HG02938 (cell line): ENCODE data around the gene MAP1LC3C.

ENCODE experiments used
- ATAC-seq: cut with Tn5 transposase; IDR thresholded peaks from one replicate; pipeline ENCODE4 v1.9.1; 2021; ENCODE audit warnings: mild to moderate bottlenecking, moderate library complexity; ENCODE audit not compliant: unreplicated experiment

MAP1LC3C gene

DNA sequence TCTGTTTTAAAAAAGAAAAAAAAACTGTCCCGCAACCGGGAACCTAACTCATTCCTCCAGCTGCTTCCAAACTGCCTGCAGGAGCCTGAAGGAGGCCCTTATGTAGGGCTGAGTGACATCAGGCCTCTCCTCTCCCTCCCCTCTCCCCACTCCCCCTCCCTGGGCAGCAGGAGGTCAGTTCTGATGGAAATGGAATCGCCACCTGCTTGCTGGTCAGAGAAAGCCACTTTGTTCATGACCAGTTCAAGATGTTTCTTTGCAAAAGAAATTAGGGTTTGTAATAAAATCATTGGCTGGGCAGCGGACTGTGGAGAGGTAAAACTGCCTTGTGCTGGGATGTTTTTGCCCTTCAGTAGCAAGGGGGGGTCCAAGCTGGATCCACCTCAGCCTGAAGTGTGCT, at the start of gene MAP1LC3C:
Gene MAP1LC3C, minus strand, starts transcription at position 73 of the 400 bp plus-strand sequence. CDS start 90 bp downstream, outside the sequence.
- ATAC-seq: no peak

DNA sequence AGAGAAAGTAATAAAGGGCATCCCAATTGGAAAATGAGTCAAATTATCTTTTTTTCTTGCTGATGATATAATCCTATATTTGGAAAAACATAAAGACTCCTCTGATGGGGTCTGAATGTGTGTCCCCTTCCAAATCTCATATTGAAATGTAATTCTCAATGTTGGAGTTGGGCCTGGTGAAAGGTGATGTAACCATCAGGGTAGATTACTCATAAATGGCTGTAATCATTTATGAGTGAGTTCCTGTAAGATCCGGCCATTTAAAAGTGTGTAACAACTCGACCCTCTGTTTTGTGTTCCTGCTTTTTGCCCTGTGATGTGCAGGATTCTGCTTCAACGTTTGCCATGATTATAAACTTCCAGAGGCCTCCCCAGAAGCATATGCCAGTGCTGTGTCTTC, 44.3 kb upstream of the MAP1LC3C start:
- no peak for ATAC-seq

DNA sequence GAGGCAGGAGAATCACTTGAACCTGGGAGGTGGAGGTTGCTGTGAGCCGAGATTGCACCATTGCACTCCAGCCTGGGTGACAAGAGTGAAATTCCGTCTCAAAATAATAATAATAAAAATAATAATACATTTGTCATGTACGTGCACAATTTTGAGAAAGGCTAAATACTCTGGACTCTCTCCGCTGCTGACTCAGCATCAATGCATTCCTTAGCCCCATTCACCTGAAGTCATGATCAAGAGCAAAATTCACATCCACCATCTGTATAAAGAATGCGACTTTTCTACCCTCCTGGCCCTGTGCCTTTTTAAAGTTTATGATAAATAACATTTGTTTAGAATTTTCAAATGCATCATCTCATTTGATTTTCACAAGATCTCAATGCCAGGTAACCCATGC, 35.5 kb upstream of the MAP1LC3C start:
- no peak for ATAC-seq

DNA sequence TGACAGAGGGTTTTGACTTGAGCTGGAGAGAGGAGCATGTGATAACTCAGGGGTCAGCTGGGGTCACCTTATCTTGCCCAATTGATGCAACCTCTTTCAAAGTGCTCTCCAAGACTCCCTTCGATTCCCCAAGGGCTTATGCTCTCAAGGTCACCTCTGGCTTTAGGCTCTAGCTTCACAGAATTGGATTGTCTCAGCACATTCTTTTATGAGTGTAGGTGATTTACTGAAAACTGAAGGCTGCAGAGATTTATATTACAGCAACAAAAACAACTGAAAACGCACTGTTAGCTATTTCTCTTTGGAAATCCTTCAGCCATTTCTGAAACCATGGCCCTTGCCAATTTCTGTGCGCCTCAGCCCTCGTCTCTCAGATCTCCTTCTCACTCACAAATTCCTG, 34.5 kb upstream of the MAP1LC3C start:
- ATAC-seq: no peak

DNA sequence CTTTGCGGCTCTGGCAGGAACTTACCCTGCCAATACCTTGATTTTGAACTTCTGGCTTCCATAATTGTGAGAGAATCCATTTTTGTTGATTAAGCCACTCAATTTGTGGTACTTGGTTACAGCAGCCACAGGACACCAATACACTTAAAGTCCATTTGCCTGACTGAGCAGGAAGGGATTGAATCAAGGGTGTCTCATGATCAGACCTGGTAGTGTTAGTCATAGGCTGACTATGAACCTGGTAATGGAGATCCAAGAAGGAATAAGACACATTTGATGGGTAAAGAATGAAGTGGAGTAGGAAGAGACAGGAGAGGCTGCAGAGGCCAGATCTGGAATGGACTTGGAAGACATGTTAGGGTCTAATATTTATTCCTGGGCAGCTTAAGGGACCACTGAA, 31.2 kb upstream of the MAP1LC3C start:
- ATAC-seq: no peak

DNA sequence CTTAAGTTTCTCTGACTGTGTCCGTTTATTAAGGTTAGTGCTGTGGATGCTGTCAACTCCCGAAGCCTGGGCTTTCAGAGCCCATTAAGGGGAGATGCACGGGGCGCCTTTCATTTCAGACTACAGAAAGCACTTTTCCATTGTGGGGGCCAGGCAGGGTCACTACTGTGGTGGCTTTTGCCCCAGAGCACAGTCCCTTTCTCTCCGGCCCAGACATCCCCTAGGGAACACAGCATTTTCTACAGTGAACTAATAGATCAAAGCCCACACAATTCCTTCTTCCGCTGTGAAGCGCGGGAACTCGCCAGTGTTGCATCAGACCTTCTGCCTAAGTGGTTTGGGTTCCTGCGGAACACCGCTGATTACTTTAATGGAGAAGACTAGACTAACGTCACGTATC, 26.8 kb upstream of the MAP1LC3C start:
- ATAC-seq: no peak

DNA sequence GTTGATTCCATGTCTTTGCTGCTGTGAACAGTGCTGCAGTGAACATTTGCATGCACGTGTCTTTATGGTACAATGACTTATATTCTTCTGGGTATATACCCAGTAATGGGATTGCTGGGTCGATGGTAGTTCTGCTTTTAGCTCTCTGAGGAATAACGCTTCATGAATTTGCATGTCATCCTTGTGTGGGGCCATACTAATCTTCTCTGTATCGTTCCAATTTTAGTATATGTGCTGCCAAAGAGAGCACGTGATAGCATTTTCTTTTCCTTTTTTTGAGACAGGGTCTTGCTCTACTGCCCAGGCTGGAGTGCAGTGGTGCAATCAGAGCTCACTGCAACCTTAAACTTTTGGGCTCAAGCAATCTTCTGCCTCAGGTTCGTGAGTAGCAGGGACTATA, 24.9 kb upstream of the MAP1LC3C start:
- no peak for ATAC-seq

DNA sequence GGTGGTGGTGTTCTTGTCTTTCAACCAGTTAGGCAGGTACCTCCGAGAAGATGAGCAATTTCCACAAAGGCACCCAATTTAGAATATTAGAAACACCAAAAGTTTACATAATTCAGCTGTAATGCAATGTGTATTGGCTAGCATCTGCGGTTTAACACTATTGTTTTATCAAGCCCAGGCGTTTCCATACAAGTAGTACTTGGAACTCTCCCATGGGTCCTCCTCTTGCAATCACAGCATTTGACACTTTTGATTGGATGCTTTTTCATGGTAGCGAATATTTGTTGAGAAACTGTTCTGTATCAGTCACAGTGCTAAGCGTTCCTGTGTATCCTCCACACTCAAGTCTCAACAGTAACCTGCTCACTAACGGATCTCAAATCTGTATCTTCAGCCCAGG, 20.1 kb upstream of the MAP1LC3C start:
- ATAC-seq: no peak

DNA sequence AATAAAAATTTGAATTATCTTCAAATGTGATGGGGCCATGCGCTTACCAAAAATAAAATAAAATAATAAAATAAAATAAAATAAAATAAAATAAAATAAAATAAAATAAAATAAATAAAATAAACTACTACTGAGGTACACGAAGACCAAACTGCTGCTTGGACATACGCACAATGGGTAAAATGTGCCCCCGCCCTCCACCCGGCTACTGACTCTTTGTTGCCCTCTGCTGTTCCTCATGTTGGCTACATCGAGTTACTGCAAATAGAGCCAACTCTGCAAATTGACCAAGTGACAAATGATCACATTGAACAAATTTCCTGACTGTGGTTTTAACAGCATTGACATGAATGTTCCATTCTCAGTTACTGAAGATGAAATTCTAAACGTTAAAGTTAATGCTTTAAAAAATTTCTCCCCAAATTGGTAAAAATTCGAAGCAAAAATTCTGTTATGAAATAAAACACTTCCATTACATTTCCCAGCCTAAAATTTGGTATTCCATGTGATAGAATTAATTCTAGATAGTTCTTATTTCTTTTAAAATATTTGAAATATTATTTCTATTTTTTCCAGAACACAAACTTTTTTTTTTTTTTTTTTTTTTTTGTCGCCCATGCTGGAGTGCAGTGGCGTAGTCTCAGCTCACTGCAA, 18.8 kb upstream of the MAP1LC3C start:
- peak; percentile 90 for ATAC-seq

DNA sequence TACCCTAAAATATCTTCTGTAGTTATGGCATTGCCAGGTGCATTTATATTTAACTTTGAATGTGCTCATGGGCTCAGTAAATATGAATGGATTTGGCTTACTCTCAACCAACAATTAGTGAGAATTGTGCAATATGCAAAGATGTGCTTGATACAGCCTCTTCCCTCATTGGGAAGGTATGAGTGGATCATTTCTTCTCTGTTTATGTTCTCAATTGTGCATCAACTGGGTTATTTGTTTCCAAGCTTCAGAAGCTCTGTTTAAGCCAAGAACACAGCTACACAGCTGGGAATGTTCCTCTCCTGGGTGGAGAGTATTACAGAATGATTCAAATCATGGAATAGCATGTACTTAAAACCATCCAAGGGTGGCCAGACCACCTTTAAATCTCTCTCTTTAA, 17.6 kb upstream of the MAP1LC3C start:
- no peak for ATAC-seq

DNA sequence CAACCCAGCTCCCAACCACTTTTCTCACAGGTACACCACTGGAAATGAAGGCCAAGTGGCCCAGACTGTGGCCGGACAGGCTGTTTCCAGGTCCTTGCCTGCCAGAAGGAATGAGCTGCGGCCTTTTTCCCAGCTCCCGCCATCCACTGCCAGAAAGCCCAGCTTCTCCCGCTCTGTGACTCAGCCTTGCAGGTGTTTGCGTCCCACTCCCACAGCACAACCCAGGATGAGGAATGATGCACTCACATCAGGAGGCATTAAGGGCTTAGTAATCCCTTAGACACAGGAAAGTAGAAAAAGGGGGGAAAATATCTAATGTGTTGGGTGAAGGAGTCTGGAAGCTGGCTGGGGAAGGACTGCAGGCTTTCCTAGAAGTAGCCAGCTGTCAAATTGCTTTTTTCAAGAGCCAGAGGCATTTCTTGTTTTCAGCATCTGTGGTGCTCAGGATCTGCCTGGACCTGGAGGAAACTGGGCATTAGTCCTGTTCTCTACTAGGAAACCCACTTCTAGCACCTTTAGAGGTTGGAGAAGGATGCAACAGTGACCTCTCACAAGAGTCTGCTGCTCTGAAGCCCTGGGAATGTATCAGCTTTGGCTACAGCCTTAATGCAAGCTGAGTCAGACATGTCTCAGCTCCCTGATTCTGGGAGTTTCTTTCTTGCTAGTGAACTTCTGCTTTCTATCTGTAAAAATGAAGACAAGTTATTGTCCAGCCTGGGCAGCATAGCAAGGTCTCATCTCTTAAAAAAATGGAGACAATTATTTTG, 13.2 kb upstream of the MAP1LC3C start:
- no peak for ATAC-seq

DNA sequence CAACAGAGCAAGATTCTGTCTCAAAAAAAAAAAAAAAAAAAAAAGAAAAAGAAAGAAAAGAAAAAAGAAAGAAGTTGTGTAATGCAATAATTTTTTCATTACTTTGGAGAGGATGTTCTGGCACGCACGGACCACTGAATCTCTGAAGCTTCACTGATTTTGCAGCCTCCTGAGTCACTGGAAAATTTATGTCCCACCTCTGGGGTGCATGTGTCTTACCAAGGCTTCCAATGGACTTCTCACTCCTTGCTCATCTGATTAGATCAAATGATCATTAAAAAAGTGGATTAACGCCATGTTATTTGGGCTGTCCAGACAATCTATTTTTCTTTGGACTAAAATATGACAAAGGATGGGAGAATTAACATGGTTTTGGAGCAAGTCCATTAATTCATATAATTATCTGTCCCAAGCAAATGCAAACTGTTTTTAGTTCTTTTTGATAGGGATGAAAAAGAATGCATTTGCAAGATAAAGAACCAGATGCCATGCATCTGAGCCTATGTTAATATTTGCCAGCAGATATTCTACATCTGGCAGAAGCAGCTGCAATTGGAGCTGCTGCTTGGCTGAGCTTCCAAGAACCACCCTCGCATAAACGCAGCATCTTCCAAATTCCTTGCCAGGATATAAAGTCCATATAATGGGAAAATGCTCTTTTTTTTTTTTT, 10.1 kb upstream of the MAP1LC3C start:
- ATAC-seq: no peak

DNA sequence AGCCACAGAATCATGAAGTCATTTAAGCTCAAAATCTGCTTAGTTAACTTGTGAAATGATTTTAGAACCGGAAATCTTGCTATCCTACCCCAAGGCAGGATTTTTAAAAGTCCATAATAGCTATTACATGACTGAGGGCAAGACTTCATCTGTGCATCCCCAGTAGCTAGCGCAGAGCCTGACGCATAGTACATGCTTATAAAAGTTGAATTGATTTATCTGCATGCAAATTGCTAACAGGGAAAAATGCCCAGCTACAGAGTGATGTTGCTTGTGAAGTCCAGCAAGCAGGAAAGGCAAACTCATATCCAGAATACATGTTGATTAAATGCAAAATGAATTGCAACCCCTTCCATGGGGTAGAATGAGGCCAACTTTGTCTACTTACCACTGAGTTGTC, 8.1 kb upstream of the MAP1LC3C start:
- ATAC-seq: no peak

DNA sequence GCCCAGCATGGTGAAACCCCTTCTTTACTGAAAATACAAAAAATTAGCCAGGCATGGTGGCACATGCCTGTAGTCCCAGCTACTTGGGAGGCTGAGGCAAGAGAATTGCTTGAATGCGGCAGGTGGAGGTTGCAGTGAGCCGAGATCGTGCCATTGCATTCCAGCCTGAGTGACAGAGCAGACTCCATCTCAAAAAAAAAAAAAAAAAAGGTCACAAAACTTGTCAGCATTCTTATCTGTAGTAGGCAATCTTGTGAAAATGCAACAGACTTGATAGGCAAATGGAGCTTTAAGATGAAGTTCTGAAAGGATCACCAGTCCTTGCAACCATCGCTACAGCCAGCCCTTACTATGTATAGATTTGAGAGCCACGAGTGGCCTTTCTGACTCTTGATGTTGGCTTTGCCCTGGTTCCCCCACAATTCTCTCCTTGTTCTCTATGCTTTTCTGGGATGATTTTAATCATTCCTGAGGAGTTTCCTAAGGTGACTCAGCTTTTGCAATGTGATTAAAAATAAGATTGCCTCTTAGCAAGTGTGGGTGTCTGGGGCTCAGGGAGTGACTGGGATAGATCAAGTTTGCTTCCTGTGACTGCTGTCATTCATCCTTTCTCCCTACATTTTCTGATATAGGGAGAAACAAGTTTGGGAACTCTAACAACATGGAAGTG, 7.1 kb upstream of the MAP1LC3C start:
- ATAC-seq: no peak

DNA sequence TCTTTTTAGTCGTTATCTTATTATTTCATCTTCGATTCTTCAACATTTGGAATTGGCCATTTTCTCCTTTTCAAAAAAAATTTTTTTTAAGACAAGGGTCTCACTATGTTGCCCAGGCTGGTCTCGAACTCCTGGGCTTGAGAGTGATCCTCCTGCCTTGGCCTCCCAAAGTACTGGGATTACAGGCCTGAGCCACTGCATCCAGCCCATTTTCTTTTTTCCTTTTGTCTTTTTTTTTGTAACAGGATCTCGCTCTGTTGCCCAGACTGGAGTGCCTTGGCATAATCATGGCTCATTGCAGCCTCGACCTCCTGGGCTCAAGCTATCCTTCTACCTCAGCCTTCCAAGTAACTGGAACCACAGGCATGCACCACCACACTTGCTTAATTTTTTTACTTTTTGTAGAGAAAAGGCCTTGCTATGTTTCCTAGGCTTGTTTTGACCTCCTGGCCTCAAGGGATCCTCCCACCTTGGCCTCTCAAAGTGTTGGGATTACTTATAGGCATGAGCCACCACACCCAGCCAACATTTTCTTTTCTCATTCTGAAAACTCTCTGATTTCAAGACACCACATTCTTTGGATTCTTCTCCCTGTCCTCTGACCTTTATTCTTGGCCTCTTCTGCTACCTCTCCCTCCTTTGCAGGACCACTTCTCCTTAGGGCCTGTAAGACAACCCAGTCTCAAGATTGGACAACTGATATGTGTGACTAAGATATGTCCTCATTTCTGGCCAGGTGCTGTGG, 6.0 kb upstream of the MAP1LC3C start:
- ATAC-seq: no peak

DNA sequence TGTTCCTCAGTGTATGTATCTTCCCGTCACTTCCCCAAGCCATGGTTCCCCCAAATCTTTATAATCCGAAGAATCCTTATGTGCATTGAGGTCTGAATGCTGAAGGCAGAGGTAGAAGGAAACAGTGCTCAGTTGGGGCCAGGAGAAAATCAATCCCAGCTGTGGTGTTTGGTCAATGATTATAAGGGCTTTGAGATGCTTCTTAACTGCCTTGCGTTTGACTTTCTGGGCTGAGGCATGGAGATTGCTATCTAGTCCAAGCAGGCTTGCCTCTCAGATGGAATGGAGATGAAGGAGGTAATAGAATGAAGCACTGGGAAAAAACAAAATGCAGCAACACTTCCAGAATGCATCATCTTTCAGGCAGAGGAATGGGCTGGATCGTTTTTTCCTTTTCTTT, 3.6 kb upstream of the MAP1LC3C start:
- ATAC-seq: no peak

DNA sequence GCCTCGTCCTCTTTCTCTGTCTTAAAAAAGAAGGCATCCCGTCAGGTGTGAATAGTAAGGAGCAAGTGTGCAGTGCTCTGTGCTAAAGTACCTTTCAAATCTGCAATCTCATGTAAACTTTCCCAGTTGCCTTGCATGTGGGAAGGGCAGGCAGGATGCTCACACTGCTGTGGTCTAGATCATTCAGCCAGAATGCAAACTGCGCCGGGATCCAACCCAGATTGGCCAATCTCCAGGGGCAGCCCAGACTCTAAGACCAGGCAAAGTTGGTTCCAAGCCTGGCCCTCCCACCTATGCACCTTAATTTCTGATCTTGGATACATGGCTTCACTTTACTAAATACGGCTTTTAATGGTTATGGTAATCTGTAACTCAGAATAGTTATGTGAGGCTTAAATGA, 3.2 kb upstream of the MAP1LC3C start:
- ATAC-seq: no peak

DNA sequence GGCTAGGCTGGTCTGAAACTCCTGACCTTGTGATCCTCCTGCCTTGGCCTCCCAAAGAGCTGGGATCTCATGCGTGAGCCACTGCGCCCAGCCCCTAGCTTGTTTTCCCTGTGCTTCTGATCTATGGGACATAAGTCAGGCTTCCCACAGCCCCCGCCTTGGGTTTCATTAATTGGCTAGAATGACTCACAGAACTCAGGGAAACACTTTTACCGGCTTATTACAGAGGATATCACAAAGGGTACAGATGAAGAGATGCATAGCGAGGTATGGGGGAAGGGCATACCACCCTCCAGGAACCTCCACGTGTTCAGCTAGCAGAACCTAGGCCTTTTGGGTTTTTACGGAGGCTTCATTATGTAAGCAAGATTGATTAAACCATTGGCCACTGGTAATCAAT, 1.5 kb upstream of the MAP1LC3C start:
- no peak for ATAC-seq

DNA sequence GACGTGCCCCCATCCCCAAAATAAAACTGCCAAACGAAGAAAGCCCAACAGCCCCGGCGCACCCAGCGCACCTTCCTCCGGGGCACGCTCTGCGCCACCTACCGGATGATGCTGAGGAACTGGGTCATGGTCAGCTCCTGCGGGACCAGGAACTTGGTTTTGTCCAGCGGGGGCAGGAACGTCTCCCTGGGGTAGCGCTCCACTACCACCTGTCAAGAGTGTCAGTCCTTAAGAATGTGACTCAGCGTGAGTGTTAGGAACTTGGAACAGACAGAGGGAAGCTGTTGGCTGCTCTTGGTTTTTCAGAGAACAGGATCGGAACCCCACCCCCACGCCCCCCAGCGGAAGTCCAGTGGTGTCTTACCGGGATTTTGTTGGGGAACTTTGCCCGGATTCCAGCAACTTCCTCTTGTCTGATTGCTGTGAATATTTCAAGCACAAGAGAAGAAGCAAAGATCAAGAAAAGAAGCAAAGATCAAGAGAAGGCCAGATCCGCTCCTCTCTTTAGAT, 431 bp downstream of the MAP1LC3C start:
- peak; percentile 72 for ATAC-seq

DNA sequence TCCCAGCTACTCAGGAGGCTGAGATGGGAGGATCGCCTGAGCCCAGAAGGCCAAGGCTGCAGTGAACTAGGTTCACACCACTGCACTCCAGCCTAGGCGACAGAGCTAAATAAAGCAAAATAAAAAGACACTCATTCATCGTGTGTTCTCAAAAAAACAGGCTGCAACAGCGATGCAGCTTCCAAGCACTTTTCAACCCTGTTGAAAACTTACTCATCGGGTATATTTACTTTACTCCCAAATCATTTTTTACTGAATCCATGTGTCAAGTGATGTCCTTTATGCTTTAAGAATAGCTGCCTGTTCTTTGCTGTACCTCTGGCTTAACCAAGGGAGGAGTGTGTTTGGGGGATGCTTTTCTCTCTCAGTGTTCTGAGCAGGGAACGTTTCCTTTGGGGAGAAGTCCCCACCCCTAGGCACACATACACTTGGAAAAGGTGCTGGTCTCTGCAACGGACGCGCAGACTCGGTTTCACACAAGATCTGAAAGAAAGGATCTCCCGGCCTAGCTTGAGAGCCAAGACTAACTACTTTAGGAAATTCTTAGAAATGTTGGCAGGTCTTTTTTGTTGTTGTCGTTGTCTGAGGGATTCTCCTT, 1.4 kb downstream of the MAP1LC3C start:
- no peak for ATAC-seq
